ENCODE measurements around the gene SLC8B1.

GRCh38 chr12:113340061-113340460 is 5.2 kb upstream of the SLC8B1 start:
- TF ChIP-seq CTCF (IDR thresholded peaks at IDR 0.05) (no peak), POLR2A (IDR thresholded peaks at IDR 0.05) (no peak)
